Measurements from ENCODE around the gene TTC7B. TPM values are rescaled to one million over a fixed set of nuclear protein-coding genes. Genes with fewer than 3 reads are reported as not detected.

Gene TTC7B
- total and polyA plus RNA-seq, 2 experiments from 2014 or later, result 7.9 to 28.6 TPM

- TF ChIP-seq ZNF462 (CRISPR knock-in tag; IDR thresholded peaks at IDR 0.05) (no peak), CTCF (conservative IDR thresholded peaks at IDR 0.05; ENCODE audit: low read depth in 2 of 2) (no peak), EZH2 (IDR thresholded peaks at IDR 0.05; ENCODE audit: low read depth, unreplicated experiment) (no peak), POLR2AphosphoS5 (IDR thresholded peaks at IDR 0.05; ENCODE audit: low read depth) (no peak), NANOG (IDR thresholded peaks at IDR 0.05; ENCODE audit: borderline replicate concordance) (no peak), JUNB (IDR thresholded peaks at IDR 0.05; ENCODE audit: unreplicated experiment) (no peak)
These were observed 33.3 kb downstream of the TTC7B start (continued) for GRCh38 chr14:90782892-90783291.

GRCh38 chr14:90781876-90782275 lies 34.4 kb downstream of the TTC7B start:
- H3K27me3 Mint-ChIP-seq (ENCODE audit: insufficient read depth, low read depth, poor library complexity), result peaks cover 3% of the 10 kb centered on the region
- Histone ChIP-seq H3K4me2 (no peak overlapping the region), H4K20me1 (replicated peaks; ENCODE audit: insufficient read depth) (no peaks in the 10 kb centered on the region), H3K36me3 (ENCODE audit: insufficient read depth) (no peaks in the 10 kb centered on the region; the same call in 1 of the 2 replicates), H3K27me3 (ENCODE audit: insufficient read depth) (no peaks in the 10 kb centered on the region), H3F3A (replicated peaks; ENCODE audit: low read depth) (no peaks in the 10 kb centered on the region), H2AFZ (no peak overlapping the region), H3K4me3 (no peak overlapping the region), H3K79me2 (replicated peaks; ENCODE audit: insufficient read depth) (no peaks in the 10 kb centered on the region), H3K4me1 (ENCODE audit: insufficient read depth) (no peaks in the 10 kb centered on the region), H3K27ac (ENCODE audit: low read depth) (no peak overlapping the region), H3K9me2 (ENCODE audit: insufficient read depth) (no peaks in the 10 kb centered on the region; the same call in 1 of the 2 replicates)
- H3K4me1 Mint-ChIP-seq, result peaks cover 4% of the 10 kb centered on the region; the same call in 1 of the 3 replicates
- ATAC-seq, result no peak
- no peak overlapping the region for H3K27ac Mint-ChIP-seq
- DNase-seq (ENCODE audit: low spot score), result no peak
- H3K36me3 Mint-ChIP-seq (ENCODE audit: low read depth), result no peaks in the 10 kb centered on the region; the same call in 2 of the 3 replicates
- no peak overlapping the region for H3K4me3 Mint-ChIP-seq
- H3K9me3 Mint-ChIP-seq, result no peaks in the 10 kb centered on the region
- TF ChIP-seq JUNB (IDR thresholded peaks at IDR 0.05; ENCODE audit: unreplicated experiment), result no peak
- TF ChIP-seq ZNF462 (CRISPR knock-in tag; IDR thresholded peaks at IDR 0.05), result no peak
- no peak for TF ChIP-seq STAT1 (IDR thresholded peaks at IDR 0.05; ENCODE audit: unreplicated experiment)

Data from GM23338 (cell line).